ENCODE data around the gene DDAH1.
A peak's percentile ranks its signal among the peaks of the same experiment; 100 is the strongest.

Gene DDAH1

GRCh38 chr1:85406887-85407533 lies 57.9 kb downstream of the DDAH1 start:
- no peak for DNase-seq (ENCODE audit: insufficient read length)
- no peak for FAIRE-seq
- TF ChIP-seq POLR2AphosphoS5 (IDR thresholded peaks at IDR 0.05; ENCODE audit: low read depth, low read length): no peak
- TF ChIP-seq POLR2A (IDR thresholded peaks at IDR 0.05; ENCODE audit: low read depth, low read length): no peak
- no peak for TF ChIP-seq TAF1 (IDR thresholded peaks at IDR 0.05; ENCODE audit: borderline replicate concordance, low read depth, low read length)

- TF ChIP-seq POLR2AphosphoS5 (IDR thresholded peaks at IDR 0.05; ENCODE audit: low read depth, low read length) (no peak), POLR2A (IDR thresholded peaks at IDR 0.05; ENCODE audit: low read depth, low read length) (no peak), TAF1 (IDR thresholded peaks at IDR 0.05; ENCODE audit: borderline replicate concordance, low read depth, low read length) (no peak)
- FAIRE-seq: no peak
- no peak for DNase-seq (ENCODE audit: insufficient read length)
These were observed 58.9 kb downstream of the DDAH1 start for GRCh38 chr1:85406081-85406480.

- no peak for DNase-seq (ENCODE audit: insufficient read length)
- FAIRE-seq: no peak
- no peak for TF ChIP-seq POLR2A (IDR thresholded peaks at IDR 0.05; ENCODE audit: low read depth, low read length)
- no peak for TF ChIP-seq TAF1 (IDR thresholded peaks at IDR 0.05; ENCODE audit: borderline replicate concordance, low read depth, low read length)
- TF ChIP-seq POLR2AphosphoS5 (IDR thresholded peaks at IDR 0.05; ENCODE audit: low read depth, low read length): no peak
These were observed 60.6 kb downstream of the DDAH1 start for GRCh38 chr1:85404408-85404807.

- TF ChIP-seq POLR2A (IDR thresholded peaks at IDR 0.05; ENCODE audit: low read depth, low read length) (no peak), TAF1 (IDR thresholded peaks at IDR 0.05; ENCODE audit: borderline replicate concordance, low read depth, low read length) (no peak), POLR2AphosphoS5 (IDR thresholded peaks at IDR 0.05; ENCODE audit: low read depth, low read length) (no peak)
- DNase-seq (ENCODE audit: insufficient read length): no peak
- FAIRE-seq: no peak
These were observed 66.4 kb downstream of the DDAH1 start for GRCh38 chr1:85398391-85399064.

GRCh38 chr1:85397490-85398032 lies 67.4 kb downstream of the DDAH1 start:
- TF ChIP-seq TAF1 (IDR thresholded peaks at IDR 0.05; ENCODE audit: borderline replicate concordance, low read depth, low read length) (no peak), POLR2AphosphoS5 (IDR thresholded peaks at IDR 0.05; ENCODE audit: low read depth, low read length) (no peak), POLR2A (IDR thresholded peaks at IDR 0.05; ENCODE audit: low read depth, low read length) (no peak)
- DNase-seq (ENCODE audit: insufficient read length) (no peak), FAIRE-seq (no peak)

- FAIRE-seq: no peak
These were observed 68.8 kb downstream of the DDAH1 start for GRCh38 chr1:85396194-85396593.

GRCh38 chr1:85394130-85394529 lies 70.8 kb downstream of the DDAH1 start:
- DNase-seq (ENCODE audit: insufficient read length) (no peak), FAIRE-seq (no peak)
- TF ChIP-seq POLR2A (IDR thresholded peaks at IDR 0.05; ENCODE audit: low read depth, low read length) (no peak), POLR2AphosphoS5 (IDR thresholded peaks at IDR 0.05; ENCODE audit: low read depth, low read length) (no peak), TAF1 (IDR thresholded peaks at IDR 0.05; ENCODE audit: borderline replicate concordance, low read depth, low read length) (no peak)

More at GRCh38 chr1:85396194-85396593, 68.8 kb downstream of the DDAH1 start:
- DNase-seq (ENCODE audit: insufficient read length): no peak
- TF ChIP-seq POLR2A (IDR thresholded peaks at IDR 0.05; ENCODE audit: low read depth, low read length) (no peak), POLR2AphosphoS5 (IDR thresholded peaks at IDR 0.05; ENCODE audit: low read depth, low read length) (no peak), TAF1 (IDR thresholded peaks at IDR 0.05; ENCODE audit: borderline replicate concordance, low read depth, low read length) (no peak)

- FAIRE-seq (peak; percentile 48), DNase-seq (ENCODE audit: insufficient read length) (no peak)
- TF ChIP-seq POLR2AphosphoS5 (IDR thresholded peaks at IDR 0.05; ENCODE audit: low read depth, low read length): no peak
These were observed 71.5 kb downstream of the DDAH1 start for GRCh38 chr1:85393490-85393889.

- TF ChIP-seq TAF1 (IDR thresholded peaks at IDR 0.05; ENCODE audit: borderline replicate concordance, low read depth, low read length): no peak
- no peak for TF ChIP-seq POLR2AphosphoS5 (IDR thresholded peaks at IDR 0.05; ENCODE audit: low read depth, low read length)
- no peak for TF ChIP-seq POLR2A (IDR thresholded peaks at IDR 0.05; ENCODE audit: low read depth, low read length)
- DNase-seq (ENCODE audit: insufficient read length): no peak
- FAIRE-seq: no peak
These were observed 76.5 kb downstream of the DDAH1 start for GRCh38 chr1:85388416-85388815.

GRCh38 chr1:85387781-85388180 lies 77.2 kb downstream of the DDAH1 start:
- TF ChIP-seq POLR2AphosphoS5 (IDR thresholded peaks at IDR 0.05; ENCODE audit: low read depth, low read length): no peak
- no peak for TF ChIP-seq TAF1 (IDR thresholded peaks at IDR 0.05; ENCODE audit: borderline replicate concordance, low read depth, low read length)
- TF ChIP-seq POLR2A (IDR thresholded peaks at IDR 0.05; ENCODE audit: low read depth, low read length): no peak
- FAIRE-seq (no peak), DNase-seq (ENCODE audit: insufficient read length) (no peak)

- DNase-seq (ENCODE audit: insufficient read length) (no peak), FAIRE-seq (no peak)
These were observed 78.8 kb downstream of the DDAH1 start for GRCh38 chr1:85386068-85386722.

More at GRCh38 chr1:85386068-85386722, 78.8 kb downstream of the DDAH1 start:
- TF ChIP-seq TAF1 (IDR thresholded peaks at IDR 0.05; ENCODE audit: borderline replicate concordance, low read depth, low read length) (no peak), POLR2A (IDR thresholded peaks at IDR 0.05; ENCODE audit: low read depth, low read length) (no peak), POLR2AphosphoS5 (IDR thresholded peaks at IDR 0.05; ENCODE audit: low read depth, low read length) (no peak)
